Ramos (cell line): ENCODE measurements around the gene DNAJC27.

ENCODE experiments used
- in situ Hi-C: fragments of 300-500 bp; cut with MboI; formaldehyde crosslinking; loops from one replicate; pipeline ENCODE4 v1.14.3; 2022; ENCODE audit warnings: low sequenced_read_pairs; ENCODE audit not compliant: unreplicated experiment

DNAJC27 gene

DNA sequence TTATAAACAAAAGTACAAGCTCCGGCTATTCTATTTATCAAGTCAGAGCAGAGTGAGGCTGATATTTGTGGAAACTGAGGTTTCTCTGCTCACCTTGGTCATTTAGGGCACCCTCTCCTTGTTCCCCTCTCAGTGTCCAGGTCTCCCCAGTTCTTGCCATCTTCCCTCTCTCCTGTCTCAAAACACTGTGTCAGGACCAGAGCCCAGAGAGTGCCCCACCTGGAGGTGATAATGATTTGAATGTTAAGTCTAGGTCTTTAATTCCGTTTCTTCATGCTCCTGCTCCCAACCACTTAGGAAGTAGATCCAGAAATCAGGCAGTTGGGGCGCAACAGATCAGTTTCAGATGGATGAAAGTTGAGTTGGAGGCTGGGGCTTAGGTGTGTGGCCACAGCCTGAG lies 42.5 kb downstream of the DNAJC27 start:
- in situ Hi-C loops: no loop called here

DNA sequence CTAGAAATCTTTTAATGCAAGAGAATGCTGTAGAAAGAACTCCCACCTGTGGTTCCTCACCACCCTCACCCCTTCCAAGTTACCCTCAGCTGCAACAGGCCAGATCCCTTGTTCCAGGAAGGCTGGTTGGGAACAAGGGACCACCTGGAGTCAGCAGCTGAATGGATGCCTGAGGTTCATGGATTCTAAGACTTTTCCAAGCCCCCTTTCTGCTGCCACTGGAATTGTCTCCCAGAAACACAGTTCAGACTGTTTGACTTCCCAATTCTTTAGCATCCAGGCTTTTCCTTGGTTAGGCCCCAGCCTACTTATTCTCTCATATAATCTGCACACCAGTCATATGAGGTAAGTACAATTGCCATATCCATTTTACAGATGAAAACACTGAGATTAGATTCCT lies 43.7 kb downstream of the DNAJC27 start:
- in situ Hi-C loops: no loop called here

DNA sequence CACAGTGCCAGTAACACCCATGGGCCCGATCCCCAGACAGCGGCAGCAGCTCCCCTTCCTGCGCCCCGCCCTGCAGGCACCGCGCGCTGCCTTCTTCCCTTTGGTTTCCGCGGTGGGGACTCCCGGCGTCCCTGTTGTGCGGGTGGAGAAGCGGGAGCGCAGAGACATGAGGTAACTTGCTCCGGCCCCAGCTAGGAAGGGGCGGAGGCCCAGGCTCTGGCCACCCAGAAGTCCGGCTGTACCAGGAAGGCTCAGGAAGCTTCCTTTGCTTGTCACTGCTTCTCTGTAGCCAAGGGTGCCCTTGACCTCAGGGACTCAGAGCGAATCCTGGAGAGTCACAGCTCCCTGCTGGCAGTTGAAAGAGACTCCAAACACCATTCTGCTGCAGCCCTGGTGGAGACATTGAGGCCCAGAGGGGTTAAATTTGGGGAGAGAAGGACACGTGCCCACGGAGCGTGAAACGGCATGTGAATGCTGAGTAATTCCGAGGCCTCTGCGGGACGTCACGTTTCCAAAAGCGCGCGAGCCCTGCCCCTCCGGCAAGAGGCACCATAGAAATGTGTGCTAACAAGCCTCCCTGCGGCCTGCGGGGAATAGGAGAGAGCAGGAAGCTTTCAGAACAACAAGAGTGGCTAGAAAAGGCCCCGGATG lies 45.0 kb downstream of the DNAJC27 start:
- in situ Hi-C loops: no loop called here

DNA sequence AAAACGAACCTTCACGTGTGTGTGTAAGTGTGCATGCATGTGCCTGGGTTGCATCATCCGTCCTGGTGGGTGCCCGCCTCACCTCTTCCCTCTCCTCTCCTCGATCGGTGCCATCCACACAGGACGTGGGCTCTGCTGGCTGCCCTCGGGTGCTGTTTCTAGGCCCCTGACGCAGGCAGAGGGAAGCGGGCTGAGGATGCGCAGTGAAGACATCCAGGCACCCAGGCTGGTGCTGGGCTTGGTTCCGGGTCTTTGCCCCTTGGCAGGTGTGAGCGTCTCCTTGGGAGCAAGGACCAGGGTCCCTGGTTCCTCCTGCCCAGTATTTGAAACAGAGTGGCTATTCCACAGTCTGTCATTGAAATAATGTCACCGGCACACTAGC lies 45.5 kb downstream of the DNAJC27 start:
- in situ Hi-C loops: no loop called here

DNA sequence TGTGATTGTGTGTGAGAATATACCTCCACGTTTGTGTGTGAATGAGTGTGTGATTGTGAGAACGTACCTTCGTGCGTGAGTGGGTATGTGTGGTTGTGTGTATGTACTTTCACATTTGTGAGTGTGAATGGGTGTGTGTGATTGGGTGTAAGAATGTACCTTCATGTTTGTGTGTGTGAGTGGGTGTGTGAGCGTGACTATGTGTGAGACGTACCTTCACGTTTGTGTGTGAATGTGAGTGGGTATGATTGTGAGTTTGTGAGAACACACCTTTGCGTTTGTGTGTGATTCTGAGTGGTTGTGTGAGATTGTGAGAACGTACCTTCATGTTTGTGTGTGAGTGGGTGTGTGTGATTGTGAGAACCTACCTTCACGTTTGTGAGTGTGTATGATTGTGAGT lies 45.9 kb downstream of the DNAJC27 start:
- in situ Hi-C loops: no loop called here

DNA sequence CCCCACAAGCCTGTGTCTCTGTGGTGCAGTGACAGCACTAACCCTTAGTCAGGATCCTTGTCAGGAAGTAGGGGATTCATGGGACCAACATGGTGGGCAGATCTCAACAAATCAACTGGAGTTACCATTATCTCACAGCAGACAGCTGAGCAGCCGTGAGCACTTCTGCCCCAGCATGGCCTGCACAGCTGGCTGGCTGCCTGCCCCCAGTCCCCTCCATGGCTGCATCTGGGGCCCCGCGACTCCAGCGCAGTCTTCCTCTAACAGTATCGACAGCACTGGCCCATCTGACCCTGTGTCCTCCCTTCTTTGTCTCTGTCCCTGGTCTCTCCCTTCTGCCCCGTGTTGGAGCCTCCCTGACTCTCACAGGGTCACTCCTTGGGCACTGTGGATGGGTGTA lies 47.0 kb downstream of the DNAJC27 start:
- in situ Hi-C loops: no loop called here

DNA sequence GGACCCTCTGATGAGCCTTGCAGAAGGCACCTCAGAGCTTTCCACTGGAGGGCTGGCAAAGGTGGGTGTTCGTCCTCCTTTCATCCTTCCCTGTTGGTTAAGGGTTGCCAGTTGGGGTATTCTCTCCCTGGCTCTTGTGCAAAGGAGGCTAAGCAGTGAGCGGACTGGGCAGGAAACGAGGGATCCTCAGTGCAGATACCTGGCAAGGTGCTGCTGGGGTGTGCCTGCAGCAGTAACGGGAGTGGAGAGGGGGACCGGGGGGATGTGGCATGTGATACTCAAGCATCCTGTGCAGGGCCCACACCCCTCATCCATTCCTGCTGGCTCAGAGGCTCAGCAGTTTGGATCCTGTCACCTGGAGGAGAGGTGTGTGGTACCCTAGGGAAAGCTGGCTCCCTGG lies 47.5 kb downstream of the DNAJC27 start:
- in situ Hi-C loops: no loop called here

DNA sequence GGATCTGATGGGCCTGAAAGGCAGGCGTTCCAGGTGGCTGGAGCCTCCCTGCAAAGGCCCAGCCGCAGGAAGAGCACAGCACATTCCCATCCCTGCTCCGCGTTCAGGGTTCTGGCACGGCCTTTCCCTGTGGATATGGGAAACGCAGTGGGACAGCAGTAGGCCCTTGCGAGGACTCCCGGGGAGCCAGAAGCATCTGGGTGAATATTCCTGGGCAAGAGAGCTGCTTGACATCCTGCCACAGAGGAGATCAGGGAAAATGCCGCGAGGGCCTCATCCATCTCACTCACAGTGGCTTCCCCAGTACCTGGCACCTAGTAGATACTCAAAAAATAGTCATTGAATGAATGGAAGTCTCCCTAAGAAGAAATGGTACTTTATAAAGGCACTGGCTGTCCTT lies 48.6 kb downstream of the DNAJC27 start:
- in situ Hi-C loops: no loop called here

DNA sequence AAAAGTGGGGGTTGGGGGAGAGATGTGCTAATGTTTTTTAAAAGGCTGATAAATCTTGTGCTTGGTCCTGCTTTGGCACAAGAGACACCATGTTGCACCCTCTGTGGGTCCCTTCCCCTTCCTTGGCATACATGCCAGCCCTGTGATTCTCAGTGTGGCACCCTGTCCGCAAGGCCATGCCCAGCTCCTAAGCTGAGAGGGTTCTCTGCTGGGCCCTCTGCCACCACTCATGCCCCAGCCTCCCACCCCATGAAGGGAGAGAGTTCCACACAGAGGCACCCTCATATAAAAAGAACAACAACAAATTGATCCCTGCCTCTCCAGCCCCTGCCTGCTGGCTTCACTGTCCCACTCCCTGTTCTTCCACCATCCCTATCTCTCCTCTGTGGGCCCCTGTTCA lies 49.2 kb downstream of the DNAJC27 start:
- in situ Hi-C loops: no loop called here

DNA sequence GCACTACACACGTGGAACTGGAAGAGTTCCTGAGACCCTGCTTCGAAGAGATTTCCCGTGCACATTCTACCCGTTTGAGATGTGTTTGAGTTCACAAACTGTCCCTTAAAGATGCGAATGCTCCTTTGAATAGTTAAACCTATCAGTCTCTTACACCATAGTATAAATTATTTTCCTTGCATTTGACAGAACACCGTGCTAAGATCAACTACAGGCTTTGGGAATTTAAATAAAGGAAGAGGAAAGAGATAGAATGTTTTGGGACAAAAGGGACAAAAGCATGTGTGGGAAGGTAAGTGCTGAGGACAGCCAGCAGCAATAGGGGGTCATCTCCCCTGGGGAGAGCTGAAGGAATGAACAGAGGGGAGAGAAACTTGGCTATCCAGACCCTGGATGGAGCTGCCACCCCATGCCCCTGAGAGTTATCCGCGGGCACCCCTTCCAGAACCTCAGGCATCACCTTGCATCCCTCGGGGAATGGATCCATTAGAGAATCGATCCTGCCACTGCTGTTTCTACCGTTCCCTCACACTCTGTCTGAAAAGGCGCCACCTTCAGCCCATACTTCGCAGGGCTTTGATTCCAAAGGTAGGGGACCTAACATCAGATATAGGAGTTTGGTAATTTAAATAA lies 50.8 kb downstream of the DNAJC27 start:
- in situ Hi-C loops: no loop called here

DNA sequence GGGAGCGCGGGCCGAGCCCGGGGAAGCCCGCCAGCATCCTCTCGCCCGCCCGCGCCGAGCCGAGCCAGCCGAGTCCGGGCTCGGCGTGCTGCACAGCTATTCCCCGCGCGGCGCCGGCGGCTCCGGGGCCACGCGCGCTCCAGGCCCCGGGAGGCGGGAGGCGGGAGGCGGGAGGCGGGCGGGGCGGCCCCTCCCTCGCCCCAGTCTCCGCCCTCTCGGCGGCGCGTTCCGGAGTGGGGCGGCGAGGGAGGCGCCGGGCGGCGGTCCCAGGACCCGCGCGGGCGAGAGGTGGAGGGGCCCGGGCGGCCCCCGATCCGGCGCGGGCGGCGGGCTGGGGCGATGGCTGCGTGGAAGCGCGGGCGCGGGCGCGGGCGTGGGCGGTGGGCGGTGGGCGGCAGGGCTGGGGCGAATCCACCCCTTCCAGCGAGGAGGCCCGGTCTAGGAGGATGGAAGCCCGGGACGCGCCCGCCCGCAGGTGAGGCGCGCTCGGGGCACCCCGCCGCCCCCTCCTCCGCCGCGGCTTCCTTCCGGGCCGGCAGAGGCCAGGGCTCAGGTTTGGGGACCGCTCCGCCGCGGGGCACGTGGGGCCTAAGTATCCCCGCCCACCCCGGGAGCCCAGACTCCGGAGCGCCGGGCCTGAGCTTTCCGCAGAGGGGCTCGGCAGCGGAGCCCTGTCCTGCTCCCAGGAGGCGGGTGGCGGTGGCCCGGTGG lies 51.5 kb downstream of the DNAJC27 start, which contains the start of gene ADCY3:
Gene ADCY3, minus strand, starts transcription at position 140 of the 711 bp plus-strand sequence. CDS start 1,250 bp downstream, outside the sequence.
- in situ Hi-C loops: no loop called here

DNA sequence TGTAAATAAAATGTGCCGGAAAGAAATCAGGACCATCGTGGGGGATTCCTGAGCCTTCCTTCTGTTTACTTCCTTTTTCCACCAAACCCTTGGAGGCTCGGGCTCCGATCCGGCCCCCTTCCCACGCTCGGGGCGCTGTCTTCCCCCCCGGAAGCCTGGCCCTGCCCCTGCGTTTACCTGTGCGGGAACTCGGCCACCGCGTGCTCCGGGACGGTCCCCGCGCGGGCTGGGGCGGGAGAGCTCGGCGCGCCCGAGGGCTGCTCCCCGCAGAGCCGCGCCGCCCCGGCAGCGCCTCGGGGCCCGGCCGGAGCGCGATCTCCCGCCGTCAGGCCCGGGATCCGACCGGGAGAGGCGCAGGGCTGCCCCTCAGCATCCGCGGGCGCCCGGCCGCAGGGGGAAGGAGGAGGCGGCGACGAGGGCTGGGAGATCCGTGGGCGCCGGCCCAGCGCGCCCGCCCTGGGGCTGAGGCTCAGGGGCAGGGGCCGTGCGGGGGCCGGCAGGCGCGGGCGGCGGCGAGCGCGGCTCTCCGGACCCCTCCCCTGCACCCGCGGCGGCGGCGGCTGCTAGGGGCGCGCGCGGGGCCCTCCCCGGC lies 52.2 kb downstream of the DNAJC27 start:
- in situ Hi-C loops: no loop called here

DNA sequence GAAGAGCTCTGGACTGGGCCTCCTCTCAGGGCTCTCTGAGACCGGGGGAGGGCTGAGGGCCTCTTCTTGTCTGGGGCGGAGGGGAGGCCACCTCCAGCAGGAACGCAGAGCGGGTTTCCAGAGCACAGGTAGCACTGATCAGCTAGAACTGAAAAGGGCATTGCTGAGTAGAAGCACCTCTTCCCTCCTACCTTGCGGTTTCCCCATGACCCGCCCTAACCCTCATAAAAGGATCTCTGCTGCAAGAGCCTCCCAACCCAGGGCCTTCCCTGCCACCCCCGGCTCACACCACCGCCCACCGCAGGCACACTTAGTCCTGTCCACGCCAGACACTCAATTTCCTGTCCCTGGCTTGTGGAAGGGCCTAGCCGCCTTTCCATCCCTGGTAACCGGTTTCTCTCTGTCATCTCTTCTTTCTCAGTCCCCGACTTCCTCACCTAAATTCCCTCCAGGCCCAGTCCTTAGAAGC lies 52.7 kb downstream of the DNAJC27 start:
- in situ Hi-C loops: no loop called here

DNA sequence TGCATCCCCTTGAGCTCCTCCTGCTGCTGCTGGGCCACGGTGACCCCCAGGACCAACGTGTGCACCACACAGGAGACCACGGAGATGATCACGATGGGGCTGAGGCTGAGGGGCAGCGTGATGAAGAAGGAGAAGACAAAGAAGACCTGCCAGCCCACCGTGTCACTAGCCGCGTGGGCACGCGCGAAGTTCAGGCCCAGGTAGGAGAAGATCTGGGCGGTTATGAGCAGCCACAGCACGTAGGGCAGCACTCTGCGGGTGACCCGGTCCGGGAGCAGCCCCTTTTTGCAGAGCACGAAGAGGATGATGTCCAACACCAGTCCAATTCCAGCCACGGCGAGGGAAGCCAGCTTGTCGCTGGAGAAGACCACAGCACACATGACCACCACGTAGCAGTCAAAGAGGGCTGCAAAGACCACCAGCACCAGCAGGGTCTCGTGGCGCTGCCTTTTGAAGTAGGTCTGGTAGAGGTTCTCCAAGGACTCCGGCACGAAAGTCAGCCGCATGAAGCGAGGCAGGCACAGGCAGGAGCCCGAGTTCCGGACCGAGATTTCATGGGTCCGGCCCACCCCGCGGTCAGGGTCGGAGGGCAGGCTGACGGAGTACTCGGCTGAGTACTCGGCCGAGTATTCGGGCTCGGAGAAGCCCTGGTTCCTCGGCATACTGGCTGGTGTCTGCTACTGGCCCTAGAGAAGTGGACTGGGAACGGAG lies 53.3 kb downstream of the DNAJC27 start:
- in situ Hi-C loops: no loop called here

DNA sequence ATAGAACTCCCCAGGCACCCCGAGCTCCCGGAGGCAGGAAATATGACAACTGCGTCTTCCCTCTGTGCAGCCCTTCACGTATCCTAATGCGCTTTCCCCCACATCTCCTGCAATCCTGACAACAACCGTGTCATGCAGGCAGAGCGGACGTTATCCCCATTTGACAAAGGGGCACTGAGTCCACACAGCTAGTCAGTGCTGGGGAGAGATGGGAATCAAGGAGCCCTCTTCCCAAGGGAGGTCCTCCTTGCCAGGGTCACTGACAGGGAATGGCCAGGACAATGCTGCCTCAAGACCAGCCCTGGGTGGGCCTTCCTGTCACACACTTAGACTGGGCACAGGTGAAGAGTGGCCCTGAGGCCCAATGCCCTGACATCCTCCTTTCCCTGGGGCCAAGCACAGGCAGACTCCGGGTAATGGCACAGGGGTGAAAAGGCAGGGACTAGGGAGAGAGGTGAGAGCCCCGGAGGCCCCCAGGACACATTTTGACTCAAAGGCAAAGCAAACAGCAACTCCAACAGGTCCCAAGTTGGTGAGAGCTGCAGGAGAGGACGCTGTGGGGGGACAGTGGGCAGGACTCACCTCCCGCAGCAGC lies 53.9 kb downstream of the DNAJC27 start:
- in situ Hi-C loops: no loop called here

DNA sequence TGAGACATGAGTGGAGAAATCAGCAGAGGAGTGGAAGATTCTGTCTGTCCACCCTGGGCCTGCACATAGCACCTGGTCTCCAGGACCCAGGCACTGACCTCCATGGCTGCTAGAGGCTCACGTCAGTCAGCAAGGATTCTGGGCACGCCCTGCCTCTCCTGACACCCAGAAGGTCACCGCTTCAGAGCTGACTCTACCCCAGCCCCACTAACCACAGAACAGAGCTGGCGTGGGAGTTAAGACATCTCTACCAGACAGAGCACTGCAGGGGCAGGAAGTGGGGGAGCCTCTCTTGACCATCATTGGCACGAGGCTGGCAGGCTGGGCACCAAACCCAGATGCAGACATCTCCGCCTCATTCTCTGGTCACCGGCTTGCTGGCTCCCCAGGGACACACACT lies 54.7 kb downstream of the DNAJC27 start:
- in situ Hi-C loops: no loop called here

DNA sequence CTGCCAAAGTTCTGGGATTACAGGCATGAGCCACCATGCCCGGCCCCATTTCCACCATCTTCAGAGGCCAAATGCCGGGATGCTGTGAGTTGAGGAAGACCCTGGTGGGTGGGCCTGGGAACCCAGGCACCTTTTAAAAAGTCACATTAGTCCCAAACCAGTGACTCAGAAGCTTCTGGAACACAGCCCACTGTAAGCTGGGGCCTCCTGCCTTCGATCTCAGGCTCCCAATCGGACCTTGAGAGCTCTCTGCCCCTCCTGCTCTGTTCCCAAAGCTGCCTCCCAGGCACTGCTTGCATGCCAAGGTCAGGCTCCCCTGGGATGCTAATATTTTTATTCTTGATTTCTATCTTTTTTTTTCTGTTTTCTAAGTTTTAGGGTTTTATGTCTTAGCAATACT lies 56.0 kb downstream of the DNAJC27 start:
- in situ Hi-C loops: no loop called here

DNA sequence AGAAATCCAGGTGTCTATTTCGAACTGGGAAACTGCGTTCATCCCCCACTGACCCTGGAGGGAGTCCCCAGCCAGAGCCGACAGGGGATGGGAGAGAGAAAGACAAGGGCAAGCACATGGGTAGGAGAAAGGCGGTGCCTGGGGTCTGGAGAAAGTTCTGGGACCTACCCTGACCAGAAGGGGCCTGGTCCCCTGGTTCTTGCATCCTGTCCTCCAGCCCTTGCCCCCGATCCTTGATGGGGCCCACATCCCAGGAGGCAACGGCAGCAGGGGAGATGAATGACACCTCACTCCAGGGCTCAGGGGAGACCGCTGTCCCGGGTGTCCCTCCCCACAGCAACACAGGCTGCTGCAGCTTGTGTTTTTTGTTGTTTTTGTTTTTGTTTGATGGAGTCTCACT lies 56.6 kb downstream of the DNAJC27 start:
- in situ Hi-C loops: no loop called here

DNA sequence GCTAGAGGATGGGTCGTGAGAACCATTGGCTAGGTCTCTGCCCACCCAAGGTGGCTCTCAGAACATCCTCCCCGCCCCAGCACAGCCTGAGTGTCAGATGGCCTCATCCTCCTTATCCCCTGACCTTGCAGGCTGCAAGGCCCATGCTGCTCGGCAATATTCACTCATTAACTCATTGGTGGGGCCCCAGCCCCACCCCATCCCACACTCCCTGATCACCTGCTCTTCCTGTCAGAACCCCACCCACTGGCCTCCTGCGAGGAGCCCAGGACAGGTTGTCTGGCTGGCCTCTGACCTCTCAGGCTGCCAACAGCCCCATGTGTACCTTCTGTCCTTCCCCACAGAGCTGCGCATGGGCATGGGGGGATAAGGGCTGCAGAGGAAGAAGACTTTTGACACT lies 57.0 kb downstream of the DNAJC27 start:
- in situ Hi-C loops: no loop called here

DNA sequence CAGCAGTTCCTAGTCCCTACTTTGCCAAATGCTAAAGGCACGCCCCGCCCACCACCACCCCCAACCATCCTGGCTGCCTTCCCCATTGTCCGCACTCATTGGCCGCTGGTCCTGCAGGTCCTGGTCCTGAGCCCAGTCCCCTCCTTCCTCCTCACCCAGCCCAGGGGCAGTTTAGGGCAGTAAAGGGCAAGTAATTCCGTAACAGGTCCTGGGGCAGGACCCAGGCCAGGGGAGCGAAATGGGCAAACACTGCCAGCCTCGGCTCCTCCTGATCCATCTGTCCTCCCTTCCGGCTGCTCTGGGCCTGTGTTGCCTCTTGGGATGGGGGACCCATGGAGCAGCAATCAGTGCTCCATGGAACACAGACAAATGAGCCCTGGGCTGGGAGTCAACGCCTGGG lies 57.8 kb downstream of the DNAJC27 start:
- in situ Hi-C loops: no loop called here
